GM12801 (cell line): ENCODE measurements around the gene NCOA1.

Source experiments
- CTCF ChIP-seq: IDR thresholded peaks from one replicate; pipeline ENCODE4 v1.5.1; 2011; ENCODE audit warnings: control low read depth; ENCODE audit not compliant: insufficient read length; ENCODE audit errors: extremely low read depth

The NCOA1 gene

GRCh38 chr2:24469148-24469650 lies 21.9 kb upstream of the NCOA1 start:
- TF ChIP-seq CTCF = no peak

- no peak for TF ChIP-seq CTCF
Observed at GRCh38 chr2:24471662-24472061, 19.4 kb upstream of the NCOA1 start.

GRCh38 chr2:24472416-24472815 lies 18.6 kb upstream of the NCOA1 start:
- no peak for TF ChIP-seq CTCF

GRCh38 chr2:24473626-24474025 lies 17.4 kb upstream of the NCOA1 start:
- TF ChIP-seq CTCF = no peak

- TF ChIP-seq CTCF = no peak
Observed at GRCh38 chr2:24474053-24474452, 17.0 kb upstream of the NCOA1 start.

GRCh38 chr2:24477229-24477628 lies 13.8 kb upstream of the NCOA1 start:
- no peak for TF ChIP-seq CTCF

GRCh38 chr2:24478243-24478642 lies 12.8 kb upstream of the NCOA1 start:
- TF ChIP-seq CTCF = no peak

- TF ChIP-seq CTCF = no peak
Observed at GRCh38 chr2:24480245-24480644, 10.8 kb upstream of the NCOA1 start.
